ENCODE measurements around the gene CNTNAP2. TPM values are rescaled to one million over a fixed set of nuclear protein-coding genes. Genes with fewer than 3 reads are reported as not detected.
"Not testable (repeated sequence)": the region's sequence is repeated elsewhere in the genome, so short reads cannot be mapped to it uniquely, and the experiment has no call there.

Gene CNTNAP2
- total RNA-seq, 4 donors from 2014 or later, result 0.42 TPM; not detected in 3

- Histone ChIP-seq H3K4me3 (no peak overlapping the region), H3K27ac (no peak overlapping the region), H3K9me3 (no peaks in the 10 kb centered on the region), H3K4me1 (no peaks in the 10 kb centered on the region), H3K36me3 (no peaks in the 10 kb centered on the region), H3K27me3 (no peaks in the 10 kb centered on the region)
- no peak for TF ChIP-seq POLR2A (IDR thresholded peaks at IDR 0.05)
- no peak for TF ChIP-seq CTCF (IDR thresholded peaks at IDR 0.05)
- no peak for TF ChIP-seq EP300 (IDR thresholded peaks at IDR 0.05)
- WGBS, 2 donors, result 48 to 81% methylated on average over 5 of the region's 5 CpGs
- no peak for DNase-seq (ENCODE audit: low spot score in 2 of 2)
Observed at GRCh38 chr7:147584771-147585193, 1468.2 kb downstream of the CNTNAP2 start.

- Histone ChIP-seq H3K4me1 (no peaks in the 10 kb centered on the region), H3K36me3 (no peaks in the 10 kb centered on the region), H3K4me3 (no peak overlapping the region), H3K27me3 (no peaks in the 10 kb centered on the region), H3K27ac (no peak overlapping the region), H3K9me3 (no peaks in the 10 kb centered on the region)
- DNase-seq (ENCODE audit: low spot score in 2 of 2), result no peak
- TF ChIP-seq EP300 (IDR thresholded peaks at IDR 0.05) (no peak), POLR2A (IDR thresholded peaks at IDR 0.05) (no peak), CTCF (IDR thresholded peaks at IDR 0.05) (no peak)
- WGBS, 2 donors, result 2 to 94% methylated on average over 1 of the region's 1 CpG
Observed at GRCh38 chr7:147586110-147586509, 1469.5 kb downstream of the CNTNAP2 start.

GRCh38 chr7:147586526-147586925, 1469.9 kb downstream of the CNTNAP2 start:
- no peaks in the 10 kb centered on the region for H3K9me3 ChIP-seq
- no peaks in the 10 kb centered on the region for H3K27me3 ChIP-seq
- no peak for TF ChIP-seq POLR2A (IDR thresholded peaks at IDR 0.05)
- TF ChIP-seq EP300 (IDR thresholded peaks at IDR 0.05), result no peak
- TF ChIP-seq CTCF (IDR thresholded peaks at IDR 0.05), result no peak
- no peak overlapping the region for H3K27ac ChIP-seq
- H3K4me1 ChIP-seq, result no peaks in the 10 kb centered on the region
- 82 to 84% methylated on average over 1 of the region's 1 CpG for WGBS, 2 donors
- H3K36me3 ChIP-seq, result no peaks in the 10 kb centered on the region
- DNase-seq (ENCODE audit: low spot score in 2 of 2), result no peak
- H3K4me3 ChIP-seq, result no peak overlapping the region

- WGBS, 2 donors, result 92 to 94% methylated on average over 2 of the region's 2 CpGs
- H3K36me3 ChIP-seq, result no peaks in the 10 kb centered on the region
- H3K27ac ChIP-seq, result no peak overlapping the region
- no peaks in the 10 kb centered on the region for H3K4me1 ChIP-seq
- no peak overlapping the region for H3K4me3 ChIP-seq
- DNase-seq (ENCODE audit: low spot score in 2 of 2), result no peak
- no peaks in the 10 kb centered on the region for H3K9me3 ChIP-seq
- H3K27me3 ChIP-seq, result no peaks in the 10 kb centered on the region
- TF ChIP-seq POLR2A (IDR thresholded peaks at IDR 0.05) (no peak), EP300 (IDR thresholded peaks at IDR 0.05) (no peak), CTCF (IDR thresholded peaks at IDR 0.05) (no peak)
Observed at GRCh38 chr7:147593271-147594057, 1476.9 kb downstream of the CNTNAP2 start.

GRCh38 chr7:147595042-147595441, 1478.4 kb downstream of the CNTNAP2 start:
- Histone ChIP-seq H3K36me3 (no peaks in the 10 kb centered on the region), H3K9me3 (no peaks in the 10 kb centered on the region), H3K27ac (no peak overlapping the region), H3K4me1 (no peaks in the 10 kb centered on the region), H3K4me3 (no peak overlapping the region), H3K27me3 (no peaks in the 10 kb centered on the region)
- TF ChIP-seq POLR2A (IDR thresholded peaks at IDR 0.05) (no peak), CTCF (IDR thresholded peaks at IDR 0.05) (no peak), EP300 (IDR thresholded peaks at IDR 0.05) (no peak)
- no peak for DNase-seq (ENCODE audit: low spot score in 2 of 2)
- 86 to 90% methylated on average over 1 of the region's 1 CpG for WGBS, 2 donors

- H3K9me3 ChIP-seq; H3K36me3 ChIP-seq; H3K27ac ChIP-seq; H3K27me3 ChIP-seq; H3K4me3 ChIP-seq; H3K4me1 ChIP-seq; DNase-seq (ENCODE audit: low spot score in 2 of 2): not testable (repeated sequence)
- WGBS, 2 donors, result 87 to 92% methylated on average over 2 of the region's 2 CpGs
Observed at GRCh38 chr7:147598687-147599086, 1482.1 kb downstream of the CNTNAP2 start.

All from tibial nerve (tissue), 4 donors.